ENCODE results near the gene PAF1.

Gene PAF1

DNA sequence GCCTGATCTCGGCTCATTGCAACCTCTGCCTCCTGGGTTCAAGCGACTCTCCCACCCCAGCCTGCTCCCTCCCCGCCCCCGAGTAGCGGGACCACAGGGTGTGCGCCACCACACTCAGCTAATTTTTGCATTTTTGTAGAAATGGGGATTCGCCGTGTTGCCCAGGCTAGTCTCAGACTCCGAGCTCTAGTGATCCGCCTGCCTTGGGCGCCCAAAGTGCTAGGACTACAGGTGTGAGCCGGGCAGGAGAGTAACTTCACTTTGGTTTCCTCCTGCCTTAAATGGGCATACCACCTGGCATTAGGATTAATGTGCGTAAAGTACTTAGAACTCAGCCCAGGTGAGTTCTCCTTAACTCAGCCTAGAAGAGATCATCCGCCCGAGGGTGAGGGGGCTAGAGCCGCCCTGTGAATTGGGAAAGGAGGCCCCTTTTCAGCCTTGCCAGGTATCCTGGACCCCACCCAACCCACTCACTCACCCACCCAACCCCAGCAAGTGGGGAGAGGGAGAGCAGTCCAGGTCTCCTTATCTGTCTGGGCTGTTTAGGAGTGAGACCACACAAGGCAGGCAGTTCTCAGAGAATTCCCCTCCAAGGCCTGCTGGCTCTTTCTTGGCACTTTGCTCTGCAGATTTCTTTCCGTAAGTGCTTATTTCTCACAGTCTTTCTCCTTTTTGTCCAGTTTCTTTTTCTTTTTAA, 14.5 kb upstream of the PAF1 start:
- DNase-seq (ENCODE audit: low spot score): no peak

DNA sequence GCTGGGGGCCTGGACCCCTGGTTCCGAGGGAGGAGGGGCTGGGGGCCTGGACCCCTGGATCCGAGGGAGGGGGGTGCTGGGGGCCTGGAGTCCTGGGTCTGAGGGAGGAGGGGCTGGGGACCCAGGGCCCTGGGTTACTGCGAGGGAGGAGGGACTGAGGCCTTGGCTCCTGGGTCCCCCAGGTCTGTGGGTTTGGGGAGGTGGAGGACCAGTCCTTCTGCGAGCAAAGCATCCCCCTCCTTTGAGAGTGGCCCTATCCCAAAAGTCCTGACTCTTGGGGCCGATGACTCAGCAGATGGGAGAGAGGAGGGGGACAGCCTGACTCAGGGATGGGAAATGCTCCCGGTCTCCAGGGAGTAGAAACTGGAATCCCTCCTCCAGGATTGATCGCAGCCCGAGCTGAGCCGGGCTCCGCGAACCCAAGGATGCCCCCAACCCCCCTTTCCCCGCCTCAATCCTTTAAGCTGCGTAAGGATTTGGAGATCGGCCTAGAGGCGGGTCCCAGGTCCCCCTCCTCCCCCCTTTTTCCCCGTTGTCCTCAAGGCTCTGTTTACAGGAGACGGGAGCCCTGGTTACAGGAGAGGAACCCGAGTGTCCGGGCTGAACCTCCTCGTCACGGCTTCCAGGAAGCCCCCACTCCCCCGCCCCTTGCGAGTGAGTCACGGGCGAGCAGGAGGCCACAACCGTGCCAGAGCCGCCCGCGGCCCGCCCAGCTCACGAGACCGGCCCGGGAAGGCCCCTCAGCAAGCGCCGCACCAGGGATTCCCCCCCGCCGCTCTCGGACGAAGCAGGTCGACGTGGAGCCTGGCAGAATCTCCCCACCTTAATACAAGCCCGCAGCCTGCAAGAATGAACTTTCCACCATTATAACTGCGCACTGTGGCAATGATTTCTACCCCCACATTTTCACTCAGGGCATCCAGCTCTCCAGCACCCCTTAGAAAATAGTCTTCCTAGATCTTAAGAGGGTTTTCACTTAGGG, 12.7 kb upstream of the PAF1 start:
- DNase-seq (ENCODE audit: low spot score): peak; percentile 95

DNA sequence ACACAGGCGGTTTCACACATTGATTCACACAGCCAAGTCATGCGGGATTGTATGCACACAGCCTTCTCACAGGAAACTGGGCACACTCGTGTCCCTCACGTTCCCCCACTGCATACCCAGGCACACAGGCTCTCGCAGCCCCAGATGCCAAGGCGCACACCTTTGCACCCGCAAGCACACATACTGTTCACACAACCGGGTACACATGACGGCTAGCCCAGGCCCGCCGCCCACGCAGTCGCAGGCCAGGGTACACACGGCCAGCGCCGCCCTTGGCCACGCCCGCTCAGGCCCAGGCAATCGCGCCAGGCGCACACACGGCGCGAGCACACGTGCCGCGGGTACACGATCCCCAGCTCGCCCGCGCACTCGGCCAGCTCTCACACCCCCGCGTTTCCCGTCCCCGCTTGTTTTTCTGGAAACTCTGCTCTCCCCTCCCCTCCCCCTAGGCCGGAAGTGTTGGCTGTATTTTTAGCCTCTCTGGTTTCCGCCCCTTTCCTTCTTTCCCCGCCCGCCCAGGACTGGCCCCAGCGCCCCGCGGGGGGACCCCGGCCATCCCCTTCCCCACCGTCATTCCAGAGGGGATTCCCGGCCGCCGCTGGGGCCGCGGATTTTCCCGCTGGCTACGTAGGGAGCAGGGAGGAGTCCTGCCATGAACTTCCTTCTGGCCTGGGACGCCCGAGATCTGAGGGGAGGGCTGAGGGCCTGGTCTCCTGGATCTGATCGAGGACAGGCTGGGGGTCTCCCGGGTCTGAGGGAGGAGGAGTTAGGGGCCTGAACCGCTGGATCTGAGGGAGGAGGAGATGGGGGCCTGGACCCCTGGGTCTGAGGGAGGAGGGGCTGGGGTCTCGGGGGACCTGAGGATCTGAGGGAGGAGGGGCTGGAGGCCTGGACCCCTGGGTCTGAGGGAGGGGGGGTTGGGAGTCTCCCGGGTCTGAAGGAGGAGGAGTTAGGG, 11.7 kb upstream of the PAF1 start:
- DNase-seq (ENCODE audit: low spot score): peak; percentile 91

DNA sequence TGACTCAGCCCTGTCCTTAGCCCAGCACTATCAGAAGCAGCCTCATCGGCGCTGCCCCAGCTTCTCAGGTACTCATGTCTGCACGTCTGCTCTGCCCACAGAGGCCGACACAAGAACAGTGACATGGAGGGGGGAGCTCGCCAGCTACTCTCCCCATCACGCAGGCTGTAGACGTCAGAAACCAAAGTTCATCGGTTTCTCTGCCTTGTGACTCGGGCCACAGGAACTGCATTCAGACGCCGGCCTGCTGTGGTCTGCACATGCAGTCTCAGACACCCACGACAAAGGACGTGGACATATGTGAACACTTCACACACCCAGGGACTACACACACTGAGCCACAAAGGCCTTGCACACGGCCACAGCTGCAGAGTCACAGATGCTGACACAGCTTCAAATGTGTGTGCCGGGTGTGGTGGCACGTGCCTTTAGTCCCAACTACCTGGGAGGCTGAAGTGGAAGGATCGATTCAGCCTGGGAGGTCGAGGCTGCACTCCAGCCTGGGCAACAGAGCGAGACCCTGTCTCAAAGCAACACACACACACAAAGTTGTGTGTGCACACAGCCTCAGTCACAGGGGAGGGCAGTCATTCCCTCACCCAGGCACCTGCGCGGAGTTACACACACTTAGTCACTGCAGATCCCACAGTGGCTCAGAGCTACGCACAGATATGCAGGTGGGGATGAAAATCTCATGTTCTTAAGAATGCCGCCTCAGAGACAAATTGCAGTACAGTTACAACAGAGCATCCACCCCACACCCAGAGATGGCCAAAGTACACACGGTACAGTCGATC, 10.8 kb upstream of the PAF1 start:
- peak; percentile 98 for DNase-seq (ENCODE audit: low spot score)

DNA sequence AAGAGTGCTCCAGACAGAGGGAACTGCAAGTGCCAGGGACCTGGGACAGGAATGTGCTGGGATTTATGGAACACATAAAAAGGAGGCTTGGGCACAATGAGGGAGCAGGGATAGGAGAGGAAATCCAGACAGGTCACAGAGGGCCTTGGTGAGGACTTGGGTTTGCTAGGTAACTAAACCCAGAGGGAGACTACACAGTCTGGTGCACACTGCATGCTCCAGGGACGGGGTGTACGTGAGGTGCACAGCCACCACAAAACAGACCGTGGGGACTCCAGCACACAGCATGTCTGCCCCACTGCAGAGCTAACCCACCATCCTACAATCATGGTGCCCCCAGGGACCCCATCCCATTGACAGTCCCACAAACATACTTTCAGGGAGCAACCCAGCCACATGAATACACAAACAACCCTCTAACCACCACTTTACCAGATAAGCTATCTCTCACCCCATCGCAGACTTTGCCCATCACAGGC, 10.2 kb upstream of the PAF1 start:
- no peak for DNase-seq (ENCODE audit: low spot score)

DNA sequence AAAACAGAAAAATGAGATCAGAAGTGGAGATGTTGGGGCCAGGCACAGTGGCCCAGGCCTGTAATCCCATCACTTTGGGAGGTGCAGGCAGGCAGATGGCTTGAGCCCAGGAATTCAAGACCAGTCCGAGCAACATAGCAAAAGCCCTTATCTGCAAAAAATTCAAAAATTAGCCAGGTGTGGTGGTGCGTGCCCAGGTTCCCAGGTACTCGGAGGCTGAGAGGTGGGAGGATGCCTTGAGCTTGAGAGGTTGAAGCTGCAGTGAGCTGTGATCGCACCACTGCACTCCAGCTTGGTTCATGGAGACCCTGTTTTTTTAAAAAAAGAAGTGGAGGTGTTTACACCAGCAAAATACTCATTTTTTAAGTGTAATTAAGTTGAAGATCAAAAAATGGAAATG, 9.2 kb upstream of the PAF1 start:
- DNase-seq (ENCODE audit: low spot score): no peak

DNA sequence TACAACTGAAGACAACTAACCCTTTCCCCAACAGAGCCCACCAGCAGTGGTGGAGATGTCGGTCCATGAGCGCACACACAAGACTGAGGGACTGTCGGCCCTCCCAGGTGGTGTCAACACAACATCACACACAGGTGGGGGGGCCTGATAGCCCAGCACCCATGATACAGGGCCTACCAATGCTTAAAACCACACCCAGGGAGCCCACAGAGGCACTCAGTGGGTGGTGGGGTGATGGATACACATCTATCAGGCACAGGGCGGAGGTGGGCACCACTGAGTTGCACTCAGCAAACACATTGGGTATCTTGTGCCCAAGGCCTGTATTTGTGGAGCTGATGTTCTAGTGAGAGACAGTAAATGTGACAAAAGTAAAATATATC, 8.8 kb upstream of the PAF1 start:
- no peak for DNase-seq (ENCODE audit: low spot score)

DNA sequence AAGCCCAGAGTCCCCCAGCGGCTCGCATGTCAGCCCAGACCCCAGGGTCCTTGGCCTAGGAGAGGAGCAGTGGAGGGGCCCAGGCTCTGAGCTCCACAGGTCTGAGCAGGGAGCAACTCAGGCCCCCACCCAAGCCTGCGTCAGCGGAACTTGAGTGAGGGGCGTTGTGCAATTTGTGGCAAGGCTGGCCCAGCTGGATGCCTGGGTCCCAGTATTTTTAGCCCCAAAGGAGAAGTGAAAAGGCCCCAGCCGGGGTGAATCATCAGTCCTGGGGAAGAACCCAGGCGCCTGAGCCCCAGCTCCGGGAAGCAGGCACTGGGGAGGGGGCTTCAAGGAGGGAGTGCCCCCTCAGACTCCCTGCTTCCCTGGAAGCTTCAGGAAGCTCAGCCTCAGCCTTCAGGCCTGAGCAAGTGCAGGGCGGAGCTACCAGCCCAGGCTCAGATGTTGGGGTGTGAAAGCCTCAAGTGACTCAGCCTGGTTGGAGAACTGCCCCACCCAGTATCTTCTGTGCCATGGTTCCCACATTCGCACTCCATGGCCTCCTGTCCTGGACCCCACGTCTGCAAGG, 7.5 kb upstream of the PAF1 start:
- DNase-seq (ENCODE audit: low spot score): peak; percentile 82

DNA sequence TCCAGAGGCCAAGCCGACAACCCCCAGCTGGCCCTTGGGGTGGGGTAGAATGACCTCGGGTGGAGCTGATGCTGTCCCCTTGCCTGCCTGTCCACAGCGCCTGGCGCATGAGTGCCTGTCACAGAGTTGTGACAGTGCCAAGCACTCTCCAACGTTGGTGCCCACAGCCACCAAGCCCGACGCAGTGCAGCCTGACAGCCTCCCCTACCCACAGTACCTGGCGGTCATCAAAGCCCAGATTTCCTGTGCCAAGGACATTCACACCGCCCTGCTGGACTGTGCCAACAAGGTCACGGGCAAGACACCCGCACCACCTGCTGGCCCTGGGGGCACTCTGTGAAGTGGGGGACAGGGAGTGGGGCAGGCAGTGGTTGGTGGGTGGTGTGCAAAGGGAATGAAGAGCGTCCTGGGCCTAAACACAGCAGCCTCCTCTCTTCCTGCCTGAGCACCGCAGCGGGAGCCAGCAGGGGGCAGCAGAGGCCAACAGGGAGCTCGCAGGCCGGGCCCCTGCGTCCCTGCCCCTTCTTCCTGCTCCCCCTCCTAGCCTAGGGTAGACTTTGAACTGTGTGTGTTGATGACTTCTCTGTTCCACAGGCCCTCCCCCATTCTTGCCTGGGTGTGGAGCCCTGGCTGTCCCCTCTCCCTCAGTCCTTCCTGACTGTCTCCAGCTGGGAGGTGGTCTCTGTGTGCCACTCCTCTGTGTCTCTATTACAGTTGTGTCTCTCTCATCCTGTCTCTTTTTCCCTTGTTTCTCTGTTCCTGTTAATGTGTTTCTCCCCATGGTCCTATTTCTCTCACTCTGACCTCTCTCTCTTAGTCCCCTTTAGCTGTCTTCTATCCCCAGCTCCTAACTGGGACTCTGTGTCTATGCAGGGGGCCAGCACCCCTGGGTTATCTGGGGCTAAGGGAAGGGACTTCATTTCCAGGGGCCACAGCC, 6.7 kb upstream of the PAF1 start:
- peak; percentile 91 for DNase-seq (ENCODE audit: low spot score)

DNA sequence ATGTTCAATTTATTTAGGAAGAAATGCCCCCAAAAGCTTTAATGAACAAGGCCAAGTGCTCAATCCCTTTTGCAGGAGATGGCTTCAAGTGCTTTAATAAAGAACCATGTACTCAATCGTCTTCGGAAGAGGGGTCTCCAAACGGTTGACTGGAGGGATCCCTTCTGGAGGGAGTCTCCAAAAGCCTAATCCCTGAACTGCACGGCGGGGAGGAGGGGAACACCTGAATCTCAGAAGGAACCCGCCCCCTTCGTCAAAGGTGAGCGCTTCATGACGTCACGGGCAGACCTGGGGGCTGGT, 505 bp downstream of the PAF1 start:
- no peak for DNase-seq (ENCODE audit: low spot score)

DNA sequence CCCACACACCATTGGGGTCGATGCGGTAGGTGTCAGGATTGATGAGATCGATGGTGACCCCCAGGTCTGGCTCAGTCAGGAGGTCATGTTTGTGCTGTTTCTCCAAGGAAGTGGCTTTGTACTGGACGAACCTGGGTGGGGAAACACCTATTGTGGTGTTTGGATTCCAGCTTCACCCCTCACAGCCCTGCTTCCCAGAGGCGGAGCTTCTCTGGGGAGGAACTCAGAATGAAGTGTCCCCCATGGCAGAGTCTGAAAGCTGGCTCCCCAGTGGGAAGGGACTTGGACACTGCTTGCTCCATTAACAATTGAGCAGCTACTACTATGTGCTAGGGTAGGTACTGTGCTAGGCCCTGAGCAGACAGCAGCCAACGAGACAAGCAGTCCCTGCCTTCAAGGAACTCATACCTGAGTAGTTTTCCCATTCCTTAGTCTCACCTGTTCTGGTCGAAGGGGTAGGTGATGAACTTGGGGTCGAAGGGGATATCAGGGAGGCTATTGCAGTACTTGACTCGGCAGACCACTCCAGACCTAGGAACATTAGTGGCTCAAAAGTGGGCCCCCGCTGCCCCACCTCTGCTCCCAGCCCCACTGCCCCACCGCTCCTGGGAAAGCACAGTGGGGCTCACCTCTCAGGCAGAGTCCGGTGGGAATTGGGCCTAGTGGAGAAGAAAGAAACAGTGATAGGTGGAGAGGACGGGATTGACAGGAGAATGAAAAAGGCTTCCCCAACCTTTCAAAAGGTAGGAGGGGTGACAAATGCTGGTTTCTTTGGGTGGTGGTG, 1.1 kb downstream of the PAF1 start:
- no peak for DNase-seq (ENCODE audit: low spot score)

DNA sequence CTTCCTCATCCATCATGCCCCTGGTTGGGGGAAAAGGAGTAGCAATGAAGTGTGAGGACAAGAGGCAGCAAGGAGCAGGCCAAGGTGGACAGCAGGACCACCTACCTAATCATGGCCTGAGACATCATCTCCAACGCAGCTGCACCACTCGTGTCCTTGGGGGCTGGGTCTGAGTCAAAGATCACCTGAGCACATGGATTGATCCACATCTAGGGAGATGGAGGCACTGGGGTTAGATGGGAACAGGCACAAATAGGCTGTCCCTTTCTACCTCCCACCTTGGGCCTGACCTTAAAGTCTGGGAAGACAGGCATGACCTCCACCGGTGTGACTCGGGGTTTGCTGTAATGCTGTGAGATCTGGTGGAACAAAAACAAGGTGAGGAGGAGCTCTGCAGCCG, 2.2 kb downstream of the PAF1 start:
- DNase-seq (ENCODE audit: low spot score): no peak

DNA sequence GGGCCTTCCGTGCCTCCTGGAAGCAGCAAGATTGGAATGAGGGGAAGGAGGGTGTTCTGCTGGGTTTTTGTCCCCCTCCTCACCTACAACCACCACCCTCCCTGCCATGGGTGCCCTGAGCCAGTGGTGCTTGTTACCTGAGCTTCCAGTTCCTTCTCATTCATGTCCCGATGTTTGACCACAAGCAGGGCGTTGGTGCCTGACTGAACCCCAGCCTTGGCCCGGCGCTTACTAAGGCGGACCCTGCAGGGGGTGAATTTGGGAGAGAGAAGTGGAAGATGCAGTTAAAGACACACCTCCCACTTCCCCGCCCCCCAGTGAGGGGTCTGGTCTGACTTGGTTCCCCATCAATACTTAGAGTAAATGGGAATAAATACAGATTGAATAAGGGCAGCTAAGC, 4.3 kb downstream of the PAF1 start:
- no peak for DNase-seq (ENCODE audit: low spot score)

DNA sequence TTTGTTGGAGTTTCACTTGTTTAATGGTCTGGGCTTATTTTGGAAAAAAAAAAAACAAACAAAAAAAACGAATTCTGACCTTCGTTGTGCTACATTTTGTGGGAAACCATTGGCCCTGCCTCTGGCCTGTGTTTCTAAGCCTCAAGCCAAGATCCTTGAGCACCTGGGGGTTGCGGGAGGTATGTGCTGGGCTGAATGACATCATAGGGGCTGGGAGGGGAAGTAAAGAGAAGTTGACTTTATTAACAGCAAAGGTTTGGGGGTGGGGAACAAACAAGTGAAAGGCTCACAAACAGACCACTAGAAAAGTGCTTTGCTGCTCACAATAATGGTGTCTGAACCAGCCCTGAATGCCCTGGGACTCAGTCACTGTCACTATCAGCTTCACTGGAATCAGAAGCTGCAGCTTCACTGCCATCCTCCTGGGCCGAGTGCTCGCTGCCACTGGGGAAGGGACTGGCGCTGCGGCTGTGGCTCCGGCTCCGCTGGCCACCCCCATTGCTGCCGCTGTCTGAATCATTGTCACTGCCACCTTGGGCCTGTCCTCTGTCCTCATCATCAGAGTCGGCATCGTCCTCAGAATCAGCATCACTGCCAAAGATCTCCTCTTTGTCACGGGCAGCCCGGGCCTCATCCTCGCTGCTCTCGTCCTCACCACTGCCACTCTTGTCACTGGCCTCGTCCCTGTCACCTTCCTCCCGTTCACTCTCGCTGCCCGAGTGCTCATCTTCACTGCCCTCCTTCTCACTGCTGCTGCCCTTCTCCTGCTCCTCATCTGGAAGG, 5.1 kb downstream of the PAF1 start:
- no peak for DNase-seq (ENCODE audit: low spot score)

DNA sequence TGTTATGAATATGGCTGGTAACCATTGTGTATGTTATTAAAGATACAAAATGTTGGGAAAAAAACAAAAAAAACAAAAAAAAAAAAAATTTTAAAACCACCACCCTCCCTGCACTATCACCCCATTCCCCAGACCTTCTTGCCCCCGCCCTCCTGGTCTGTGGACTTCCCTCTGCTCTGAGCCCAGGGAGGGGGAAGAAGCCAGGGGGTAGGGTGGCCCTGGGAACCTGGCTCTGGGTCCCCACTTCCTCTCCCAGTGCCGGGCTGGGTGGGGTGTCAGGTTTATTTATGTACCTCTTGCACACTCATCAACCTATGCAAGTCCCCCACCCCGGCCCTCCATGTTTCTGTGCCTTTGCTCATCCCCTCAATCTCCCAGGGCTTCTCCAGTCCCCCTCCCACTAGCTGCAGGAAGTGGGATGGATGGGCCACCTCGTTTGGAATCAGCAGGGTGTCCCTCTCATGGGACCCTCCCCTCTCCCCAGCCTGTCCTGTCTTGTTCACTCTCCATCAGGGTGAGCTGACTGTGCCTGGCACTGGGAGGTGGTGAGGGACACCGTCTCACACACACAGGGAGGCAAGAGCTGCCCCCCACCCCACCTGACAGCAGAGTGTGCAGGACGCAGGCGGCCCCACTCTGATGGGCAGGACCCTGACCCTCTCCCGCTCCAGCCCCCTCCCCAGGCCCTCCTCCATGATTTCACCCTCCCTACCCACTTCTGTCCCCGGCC, 5.9 kb downstream of the PAF1 start:
- DNase-seq (ENCODE audit: low spot score): no peak

DNA sequence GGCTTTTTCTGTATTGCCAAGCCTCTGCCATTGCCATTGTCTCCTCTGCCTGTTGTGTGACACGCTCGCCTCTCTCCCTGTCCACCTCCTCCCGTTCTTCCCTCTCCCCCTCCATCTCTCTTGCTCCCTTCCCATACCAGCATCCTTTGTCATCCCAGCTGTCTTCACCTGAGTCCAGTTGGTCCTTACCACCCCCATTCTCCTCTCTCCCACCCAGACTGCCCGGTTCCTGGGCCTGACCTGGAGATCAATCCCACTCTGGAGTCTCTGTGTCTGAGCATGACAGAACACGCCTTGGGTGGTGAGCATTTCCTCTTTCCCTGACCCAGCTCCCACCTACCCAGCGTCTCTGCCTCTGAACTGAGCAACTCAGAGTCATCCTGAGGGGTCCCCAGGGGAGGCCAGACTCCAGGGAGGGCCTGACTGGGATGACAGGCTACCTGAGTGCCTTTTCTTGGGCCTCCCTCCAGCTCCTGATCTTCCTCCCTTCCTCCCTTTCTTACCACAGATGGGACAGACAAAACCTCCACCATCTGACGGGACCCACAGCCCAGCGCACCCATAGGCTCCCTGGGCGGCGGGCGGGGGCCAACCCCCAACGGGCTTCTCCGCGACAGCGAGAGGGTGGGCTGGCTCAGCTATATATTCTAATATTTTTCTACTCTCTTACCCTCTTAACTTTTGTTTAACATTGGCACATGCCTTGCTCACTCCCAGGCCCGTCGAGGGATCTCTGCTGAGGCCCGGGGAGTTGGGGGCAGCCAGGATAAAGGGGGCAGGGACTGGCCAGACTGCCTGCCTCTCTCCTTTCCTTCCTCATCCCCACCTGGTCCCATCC, 7.7 kb downstream of the PAF1 start:
- DNase-seq (ENCODE audit: low spot score): no peak

Data from SW480 (cell line).